ENCODE measurements around the gene ZGPAT.

DNA sequence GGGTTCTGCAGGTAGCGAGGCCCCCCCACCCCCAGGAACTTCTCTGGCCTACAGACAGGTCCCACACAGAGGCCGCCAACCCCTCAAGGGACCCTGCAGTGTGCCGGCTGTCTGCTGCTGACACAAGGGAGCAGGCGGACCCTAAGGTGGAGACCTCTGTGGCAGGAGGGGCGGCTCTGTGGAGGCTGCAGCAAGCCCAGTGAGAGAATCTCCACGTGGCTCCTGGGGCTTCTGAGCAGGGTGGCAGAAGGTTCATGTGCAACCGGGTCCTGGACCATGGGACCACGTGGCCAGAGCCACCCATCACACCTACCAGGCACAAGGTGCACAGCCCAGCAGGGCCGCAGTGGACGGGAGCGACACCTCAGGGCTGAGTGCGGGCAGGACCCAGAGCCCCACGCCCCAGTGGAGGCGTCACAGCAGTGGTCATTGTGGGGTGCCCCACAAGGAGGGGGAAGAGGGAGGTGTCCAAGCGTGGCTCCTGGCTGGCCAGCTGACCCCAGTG is 4.3 kb upstream of the ZGPAT start:
- TF ChIP-seq ZZZ3 (IDR thresholded peaks at IDR 0.05; ENCODE audit: control insufficient read depth, insufficient read length, low read depth): no peak
- TF ChIP-seq, protein P1, sequence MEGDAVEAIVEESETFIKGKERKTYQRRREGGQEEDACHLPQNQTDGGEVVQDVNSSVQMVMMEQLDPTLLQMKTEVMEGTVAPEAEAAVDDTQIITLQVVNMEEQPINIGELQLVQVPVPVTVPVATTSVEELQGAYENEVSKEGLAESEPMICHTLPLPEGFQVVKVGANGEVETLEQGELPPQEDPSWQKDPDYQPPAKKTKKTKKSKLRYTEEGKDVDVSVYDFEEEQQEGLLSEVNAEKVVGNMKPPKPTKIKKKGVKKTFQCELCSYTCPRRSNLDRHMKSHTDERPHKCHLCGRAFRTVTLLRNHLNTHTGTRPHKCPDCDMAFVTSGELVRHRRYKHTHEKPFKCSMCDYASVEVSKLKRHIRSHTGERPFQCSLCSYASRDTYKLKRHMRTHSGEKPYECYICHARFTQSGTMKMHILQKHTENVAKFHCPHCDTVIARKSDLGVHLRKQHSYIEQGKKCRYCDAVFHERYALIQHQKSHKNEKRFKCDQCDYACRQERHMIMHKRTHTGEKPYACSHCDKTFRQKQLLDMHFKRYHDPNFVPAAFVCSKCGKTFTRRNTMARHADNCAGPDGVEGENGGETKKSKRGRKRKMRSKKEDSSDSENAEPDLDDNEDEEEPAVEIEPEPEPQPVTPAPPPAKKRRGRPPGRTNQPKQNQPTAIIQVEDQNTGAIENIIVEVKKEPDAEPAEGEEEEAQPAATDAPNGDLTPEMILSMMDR (IDR thresholded peaks at IDR 0.05 in 2 of 3, conservative IDR thresholded peaks at IDR 0.05 in 1 of 3; ENCODE audit: control insufficient read depth in 2 of 3, extremely low read depth in 1 of 3, insufficient read depth in 1 of 3, low read depth in 3 of 3, low read length in 3 of 3): no peak
- TF ChIP-seq CHD1 (IDR thresholded peaks at IDR 0.05; ENCODE audit: low read depth, low read length): no peak
- TF ChIP-seq POLR2AphosphoS5 (IDR thresholded peaks at IDR 0.05; ENCODE audit: low read length): no peak
- TF ChIP-seq IKZF1 (conservative IDR thresholded peaks at IDR 0.05): no peak
- no peak for TF ChIP-seq CHD2 (IDR thresholded peaks at IDR 0.05; ENCODE audit: borderline replicate concordance, low read depth, low read length)
- no peak for TF ChIP-seq MYB (IDR thresholded peaks at IDR 0.05; ENCODE audit: borderline replicate concordance, low read depth, low read length)
- TF ChIP-seq SUZ12 (IDR thresholded peaks at IDR 0.05; ENCODE audit: unreplicated experiment): no peak
- no peak; the same call in none of the 2 replicates for TF ChIP-seq POLR2A (IDR thresholded peaks at IDR 0.05; ENCODE audit: low read depth, low read length)
- TF ChIP-seq ZNF622 (IDR thresholded peaks at IDR 0.05): no peak
- TF ChIP-seq JUNB (IDR thresholded peaks at IDR 0.05): no peak
- TF ChIP-seq, protein P2, sequence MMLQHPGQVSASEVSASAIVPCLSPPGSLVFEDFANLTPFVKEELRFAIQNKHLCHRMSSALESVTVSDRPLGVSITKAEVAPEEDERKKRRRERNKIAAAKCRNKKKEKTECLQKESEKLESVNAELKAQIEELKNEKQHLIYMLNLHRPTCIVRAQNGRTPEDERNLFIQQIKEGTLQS (IDR thresholded peaks at IDR 0.05; ENCODE audit: borderline replicate concordance, extremely low read depth, low read depth, low read length): no peak

Measured in GM12878 (cell line).